Liver (tissue), 9 donors: ENCODE results near the gene PPP1R16B. TPM values are rescaled to one million over a fixed set of nuclear protein-coding genes. Genes with fewer than 3 reads are reported as not detected.
"Not testable (repeated sequence)": the region's sequence is repeated elsewhere in the genome, so short reads cannot be mapped to it uniquely, and the experiment has no call there.

Experiments used
- DNase-seq: peaks from one replicate; pipeline ENCODE4 v3.0.0-alpha.2; 2017; ENCODE audit warnings: low spot score
- H3K27ac ChIP-seq, 2 donors: one replicate each; pipeline ENCODE4 v1.7.0; 2013; ENCODE audit warnings: inconsistent platforms in 2 of 2, low read length in 2 of 2, control low read depth in 1 of 2, low read depth in 1 of 2, mild to moderate bottlenecking in 1 of 2
- H3K27me3 ChIP-seq, 4 donors: one replicate each; pipeline versions ENCODE4 v1.6.1 to v1.7.0; 2013; ENCODE audit warnings: low read length in 3 of 4, inconsistent platforms in 1 of 4, mild to moderate bottlenecking in 1 of 4, moderate library complexity in 1 of 4; ENCODE audit not compliant: control insufficient read depth in 4 of 4, insufficient read depth in 4 of 4
- H3K36me3 ChIP-seq, 4 donors: one replicate each; pipeline versions ENCODE4 v1.6.1 to v1.7.0; 2013; ENCODE audit warnings: low read length in 3 of 4, mild to moderate bottlenecking in 3 of 4, low read depth in 1 of 4, moderate library complexity in 1 of 4; ENCODE audit not compliant: control insufficient read depth in 4 of 4, insufficient read depth in 3 of 4
- H3K4me1 ChIP-seq, 4 donors: one replicate each; pipeline versions ENCODE4 v1.6.1 to v1.7.0; 2013; ENCODE audit warnings: low read length in 3 of 4, mild to moderate bottlenecking in 3 of 4, moderate library complexity in 1 of 4; ENCODE audit not compliant: control insufficient read depth in 4 of 4, insufficient read depth in 4 of 4
- H3K4me3 ChIP-seq, 3 donors: one replicate each; pipeline versions ENCODE4 v1.6.1 to v1.7.0; 2013; ENCODE audit warnings: low read length in 3 of 3, control low read depth in 1 of 3, low read depth in 1 of 3, mild to moderate bottlenecking in 1 of 3
- H3K9ac ChIP-seq, 2 donors: one replicate each; pipeline ENCODE4 v1.7.0; 2013; ENCODE audit warnings: low read length in 2 of 2, mild to moderate bottlenecking in 2 of 2, moderate library complexity in 2 of 2, control low read depth in 1 of 2, low read depth in 1 of 2
- H3K9me3 ChIP-seq, 4 donors: one replicate each; pipeline versions ENCODE4 v1.6.1 to v1.7.0; 2013; ENCODE audit warnings: low read length in 3 of 4; ENCODE audit not compliant: control insufficient read depth in 4 of 4
- WGBS: extraction: QIAGEN DNeasy Blood & Tissue Kit; methylation state at CpG from one replicate; pipeline ENCODE4 v1.1.7; 2013; 5-methylcytosine and 5-hydroxymethylcytosine counted together
- polyA plus RNA-seq, 2 donors: library from polyadenylated mRNA; stranded (reverse) in 1 of 2; unstranded in 1 of 2; fragments of 200-250 nt in 1 of 2; fragments of >200 nt in 1 of 2; fragmentation: Nextera tagmentation in 1 of 2; extraction: Ambion mirVana in 1 of 2; gene quantifications; one replicate each; pipeline versions ENCODE4 v1.2.1 to v1.2.3, GENCODE V29; 2013 to 2015
- total RNA-seq, 2 donors: library from RNA; depleted of rRNA; stranded (reverse); fragments of >200 nt; gene quantifications; one replicate each; pipeline ENCODE4 v1.2.3, GENCODE V29; 2014
- TF ChIP-seq, protein P1 (sequence below): IDR thresholded peaks from 2 replicates; pipeline ENCODE4 v1.6.1; 2016; ENCODE audit warnings: antibody characterized with exemption
- TF ChIP-seq, protein P2 (sequence below): IDR thresholded peaks from 2 replicates; pipeline ENCODE4 v1.6.1; 2016; ENCODE audit warnings: antibody characterized with exemption
- TF ChIP-seq, protein P3 (sequence below): fragments of 150-350 bp; IDR thresholded peaks from 2 replicates; pipeline ENCODE4 v1.5.1; 2017; ENCODE audit warnings: improper control_type of control experiment, low read depth, low read length; ENCODE audit not compliant: missing input control
- TF ChIP-seq, protein P4 (sequence below): IDR thresholded peaks from 2 replicates; pipeline ENCODE4 v1.6.1; 2016; ENCODE audit warnings: antibody characterized with exemption, mild to moderate bottlenecking
- donor health status: healthy.
- donor health status: healthy.
- donor health status: healthy.
- donor health status: healthy.
- donor health status: healthy.

Gene PPP1R16B
- total and polyA plus RNA-seq, 4 donors = 0.84 to 5.7 (median 1.2) TPM

DNA sequence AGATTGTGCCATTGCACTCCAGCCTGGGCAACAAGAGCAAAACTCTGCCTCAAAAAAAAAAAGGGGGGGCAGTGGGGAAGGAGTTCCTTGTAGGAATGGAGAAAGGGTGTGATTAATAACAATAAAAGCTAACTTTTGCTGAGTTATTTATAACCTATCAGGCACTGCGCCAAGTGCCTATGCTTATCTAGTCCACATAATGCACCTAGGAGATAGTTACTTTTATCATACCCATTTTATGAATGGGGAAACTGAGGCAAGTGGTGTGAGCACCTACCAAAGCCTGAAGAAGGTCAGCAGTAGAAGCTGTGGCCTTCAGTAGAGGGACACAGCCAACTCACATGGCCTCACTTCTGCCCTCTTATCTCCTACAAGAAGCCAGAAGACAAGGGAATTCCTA, 13.6 kb upstream of the PPP1R16B start:
- TF ChIP-seq, protein P1, sequence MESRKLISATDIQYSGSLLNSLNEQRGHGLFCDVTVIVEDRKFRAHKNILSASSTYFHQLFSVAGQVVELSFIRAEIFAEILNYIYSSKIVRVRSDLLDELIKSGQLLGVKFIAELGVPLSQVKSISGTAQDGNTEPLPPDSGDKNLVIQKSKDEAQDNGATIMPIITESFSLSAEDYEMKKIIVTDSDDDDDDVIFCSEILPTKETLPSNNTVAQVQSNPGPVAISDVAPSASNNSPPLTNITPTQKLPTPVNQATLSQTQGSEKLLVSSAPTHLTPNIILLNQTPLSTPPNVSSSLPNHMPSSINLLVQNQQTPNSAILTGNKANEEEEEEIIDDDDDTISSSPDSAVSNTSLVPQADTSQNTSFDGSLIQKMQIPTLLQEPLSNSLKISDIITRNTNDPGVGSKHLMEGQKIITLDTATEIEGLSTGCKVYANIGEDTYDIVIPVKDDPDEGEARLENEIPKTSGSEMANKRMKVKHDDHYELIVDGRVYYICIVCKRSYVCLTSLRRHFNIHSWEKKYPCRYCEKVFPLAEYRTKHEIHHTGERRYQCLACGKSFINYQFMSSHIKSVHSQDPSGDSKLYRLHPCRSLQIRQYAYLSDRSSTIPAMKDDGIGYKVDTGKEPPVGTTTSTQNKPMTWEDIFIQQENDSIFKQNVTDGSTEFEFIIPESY = no peak
- WGBS = 89% methylated on average over 1 of the region's 1 CpG
- H3K27ac ChIP-seq = no peak overlapping the region
- H3K27me3 ChIP-seq = no peaks in the 10 kb centered on the region
- no peak overlapping the region for H3K9ac ChIP-seq
- no peak overlapping the region for H3K4me3 ChIP-seq
- no peak for DNase-seq
- H3K36me3 ChIP-seq = no peaks in the 10 kb centered on the region
- no peaks in the 10 kb centered on the region for H3K9me3 ChIP-seq
- peaks cover 0 to 4% (median 0%) of the 10 kb centered on the region in 4 donors for H3K4me1 ChIP-seq

DNA sequence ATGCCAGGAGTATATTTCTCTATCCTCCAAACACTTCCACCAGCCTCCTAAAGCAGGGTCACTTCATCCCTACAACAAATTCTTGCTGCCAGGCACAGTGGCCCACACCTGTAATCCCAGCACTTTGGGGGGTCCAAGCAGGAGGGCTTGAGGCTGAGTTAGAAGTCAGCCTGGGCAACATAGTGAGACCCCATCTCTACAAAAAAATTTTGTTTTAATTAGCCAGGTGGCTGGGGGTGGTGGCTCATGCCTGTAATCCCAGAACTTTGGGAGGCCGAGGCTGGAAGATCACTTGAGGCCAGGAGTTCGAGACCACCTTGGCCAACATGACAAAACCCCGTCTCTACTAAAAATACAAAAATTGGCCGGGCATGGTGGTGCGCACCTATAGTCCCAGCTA, 11.4 kb upstream of the PPP1R16B start:
- H3K9me3 ChIP-seq, H3K9ac ChIP-seq, H3K36me3 ChIP-seq, H3K27ac ChIP-seq, H3K27me3 ChIP-seq, H3K4me1 ChIP-seq, H3K4me3 ChIP-seq, DNase-seq: not testable (repeated sequence)
- WGBS = 96% methylated on average over 5 of the region's 5 CpGs

DNA sequence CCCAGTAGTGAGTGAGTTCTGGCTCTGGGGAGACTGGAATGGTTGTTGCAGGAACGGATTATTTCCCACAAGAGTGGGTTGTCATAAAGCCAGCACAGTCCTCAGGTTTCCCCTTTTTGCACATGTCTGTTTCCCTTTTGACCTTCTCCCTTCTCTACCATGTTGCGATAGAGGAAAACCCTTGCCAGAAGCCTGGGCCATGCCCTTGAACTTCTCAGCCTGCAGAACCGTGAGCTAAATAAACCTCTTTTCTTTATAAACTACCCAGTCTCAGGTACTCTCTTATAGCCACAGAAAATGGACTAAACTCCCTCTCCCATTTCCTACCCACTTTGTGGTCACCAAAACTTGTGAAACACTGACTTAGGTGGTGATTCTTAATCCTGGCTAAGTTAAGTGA, 7.2 kb upstream of the PPP1R16B start:
- peaks cover 0 to 2% (median 0%) of the 10 kb centered on the region in 4 donors for H3K9me3 ChIP-seq
- H3K4me3 ChIP-seq = no peak overlapping the region
- DNase-seq = no peak
- no peaks in the 10 kb centered on the region for H3K4me1 ChIP-seq
- no peaks in the 10 kb centered on the region for H3K36me3 ChIP-seq
- WGBS = 81% methylated on average over 3 of the region's 3 CpGs
- no peaks in the 10 kb centered on the region for H3K27me3 ChIP-seq
- H3K9ac ChIP-seq = no peak overlapping the region
- H3K27ac ChIP-seq = no peak overlapping the region
- TF ChIP-seq, protein P2, sequence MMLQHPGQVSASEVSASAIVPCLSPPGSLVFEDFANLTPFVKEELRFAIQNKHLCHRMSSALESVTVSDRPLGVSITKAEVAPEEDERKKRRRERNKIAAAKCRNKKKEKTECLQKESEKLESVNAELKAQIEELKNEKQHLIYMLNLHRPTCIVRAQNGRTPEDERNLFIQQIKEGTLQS = no peak
- TF ChIP-seq, protein P3, sequence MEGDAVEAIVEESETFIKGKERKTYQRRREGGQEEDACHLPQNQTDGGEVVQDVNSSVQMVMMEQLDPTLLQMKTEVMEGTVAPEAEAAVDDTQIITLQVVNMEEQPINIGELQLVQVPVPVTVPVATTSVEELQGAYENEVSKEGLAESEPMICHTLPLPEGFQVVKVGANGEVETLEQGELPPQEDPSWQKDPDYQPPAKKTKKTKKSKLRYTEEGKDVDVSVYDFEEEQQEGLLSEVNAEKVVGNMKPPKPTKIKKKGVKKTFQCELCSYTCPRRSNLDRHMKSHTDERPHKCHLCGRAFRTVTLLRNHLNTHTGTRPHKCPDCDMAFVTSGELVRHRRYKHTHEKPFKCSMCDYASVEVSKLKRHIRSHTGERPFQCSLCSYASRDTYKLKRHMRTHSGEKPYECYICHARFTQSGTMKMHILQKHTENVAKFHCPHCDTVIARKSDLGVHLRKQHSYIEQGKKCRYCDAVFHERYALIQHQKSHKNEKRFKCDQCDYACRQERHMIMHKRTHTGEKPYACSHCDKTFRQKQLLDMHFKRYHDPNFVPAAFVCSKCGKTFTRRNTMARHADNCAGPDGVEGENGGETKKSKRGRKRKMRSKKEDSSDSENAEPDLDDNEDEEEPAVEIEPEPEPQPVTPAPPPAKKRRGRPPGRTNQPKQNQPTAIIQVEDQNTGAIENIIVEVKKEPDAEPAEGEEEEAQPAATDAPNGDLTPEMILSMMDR = no peak
- TF ChIP-seq, protein P4, sequence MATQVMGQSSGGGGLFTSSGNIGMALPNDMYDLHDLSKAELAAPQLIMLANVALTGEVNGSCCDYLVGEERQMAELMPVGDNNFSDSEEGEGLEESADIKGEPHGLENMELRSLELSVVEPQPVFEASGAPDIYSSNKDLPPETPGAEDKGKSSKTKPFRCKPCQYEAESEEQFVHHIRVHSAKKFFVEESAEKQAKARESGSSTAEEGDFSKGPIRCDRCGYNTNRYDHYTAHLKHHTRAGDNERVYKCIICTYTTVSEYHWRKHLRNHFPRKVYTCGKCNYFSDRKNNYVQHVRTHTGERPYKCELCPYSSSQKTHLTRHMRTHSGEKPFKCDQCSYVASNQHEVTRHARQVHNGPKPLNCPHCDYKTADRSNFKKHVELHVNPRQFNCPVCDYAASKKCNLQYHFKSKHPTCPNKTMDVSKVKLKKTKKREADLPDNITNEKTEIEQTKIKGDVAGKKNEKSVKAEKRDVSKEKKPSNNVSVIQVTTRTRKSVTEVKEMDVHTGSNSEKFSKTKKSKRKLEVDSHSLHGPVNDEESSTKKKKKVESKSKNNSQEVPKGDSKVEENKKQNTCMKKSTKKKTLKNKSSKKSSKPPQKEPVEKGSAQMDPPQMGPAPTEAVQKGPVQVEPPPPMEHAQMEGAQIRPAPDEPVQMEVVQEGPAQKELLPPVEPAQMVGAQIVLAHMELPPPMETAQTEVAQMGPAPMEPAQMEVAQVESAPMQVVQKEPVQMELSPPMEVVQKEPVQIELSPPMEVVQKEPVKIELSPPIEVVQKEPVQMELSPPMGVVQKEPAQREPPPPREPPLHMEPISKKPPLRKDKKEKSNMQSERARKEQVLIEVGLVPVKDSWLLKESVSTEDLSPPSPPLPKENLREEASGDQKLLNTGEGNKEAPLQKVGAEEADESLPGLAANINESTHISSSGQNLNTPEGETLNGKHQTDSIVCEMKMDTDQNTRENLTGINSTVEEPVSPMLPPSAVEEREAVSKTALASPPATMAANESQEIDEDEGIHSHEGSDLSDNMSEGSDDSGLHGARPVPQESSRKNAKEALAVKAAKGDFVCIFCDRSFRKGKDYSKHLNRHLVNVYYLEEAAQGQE = no peak
